Neural cell (in vitro differentiated cells): Measurements from ENCODE around the gene COPS8. TPM values are rescaled to one million over a fixed set of nuclear protein-coding genes. Genes with fewer than 3 reads are reported as not detected.

ENCODE experiments used
- H2AFZ ChIP-seq: fragments of 200-600, 300-800 bp; sonication (generic), shearing (Covaris generic); 2 replicates; pipeline ENCODE4 v1.6.0; 2014; ENCODE audit warnings: low read depth, mild to moderate bottlenecking, antibody characterized with exemption, low read length, moderate library complexity
- H3F3A ChIP-seq: fragments of 200-600 bp; shearing (Covaris generic); 2 replicates; pipeline ENCODE4 v1.6.1; 2016; ENCODE audit warnings: mild to moderate bottlenecking, moderate library complexity, mixed read lengths, antibody characterized with exemption, low read length; ENCODE audit not compliant: insufficient read depth, poor library complexity, severe bottlenecking
- H3K27ac ChIP-seq: fragments of 200-600, 300-800 bp; sonication (generic), shearing (Covaris generic); 2 replicates; pipeline ENCODE4 v1.5.1; 2014; ENCODE audit warnings: mild to moderate bottlenecking, low read length, moderate library complexity
- H3K27me3 ChIP-seq: fragments of 300-800, 200-600 bp; sonication (generic), shearing (Covaris generic); 2 replicates; pipeline ENCODE4 v1.6.0; 2014; ENCODE audit warnings: mild to moderate bottlenecking, low read depth, low read length, moderate library complexity; ENCODE audit not compliant: insufficient read depth
- H3K36me3 ChIP-seq: fragments of 300-800, 200-600 bp; sonication (generic), shearing (Covaris generic); 2 replicates; pipeline ENCODE4 v1.5.1; 2014; ENCODE audit warnings: mild to moderate bottlenecking, antibody characterized with exemption, low read length, moderate library complexity; ENCODE audit not compliant: insufficient read depth
- H3K4me2 ChIP-seq: fragments of 300-800, 200-600 bp; sonication (generic), shearing (Covaris generic); 2 replicates; pipeline ENCODE4 v1.6.0; 2014; ENCODE audit warnings: mild to moderate bottlenecking, low read length
- H3K4me3 ChIP-seq: fragments of 300-800, 200-600 bp; sonication (generic), shearing (Covaris generic); 2 replicates; pipeline ENCODE4 v1.5.1; 2014; ENCODE audit warnings: mild to moderate bottlenecking, low read length, moderate library complexity
- H3K79me2 ChIP-seq: fragments of 200-600 bp; shearing (Covaris generic); replicated peaks from 2 replicates; pipeline ENCODE4 v1.6.0; 2014; ENCODE audit warnings: mild to moderate bottlenecking, low read length, moderate library complexity; ENCODE audit not compliant: insufficient read depth
- H3K9ac ChIP-seq: fragments of 300-800, 200-600 bp; sonication (generic), shearing (Covaris generic); 2 replicates; pipeline ENCODE4 v1.6.1; 2016; ENCODE audit warnings: mild to moderate bottlenecking, low read length, mixed read lengths
- H3K9me2 ChIP-seq: fragments of 200-600 bp; shearing (Covaris generic); 2 replicates; pipeline ENCODE4 v1.6.1; 2016; ENCODE audit warnings: mild to moderate bottlenecking, low read length, mixed read lengths; ENCODE audit not compliant: insufficient read depth
- H3K9me3 ChIP-seq: fragments of 200-600, 300-800 bp; sonication (generic), shearing (Covaris generic); 2 replicates; pipeline ENCODE4 v1.6.1; 2016; ENCODE audit warnings: mild to moderate bottlenecking, mixed run types, low read length, moderate library complexity, mixed read lengths
- H4K20me1 ChIP-seq: fragments of 200-600 bp; shearing (Covaris generic); 2 replicates; pipeline ENCODE4 v1.6.1; 2016; ENCODE audit warnings: mild to moderate bottlenecking, mixed run types; ENCODE audit not compliant: insufficient read depth
- CTCF ChIP-seq: fragments of 450-650 bp; IDR thresholded peaks from 2 replicates; pipeline ENCODE4 v1.5.1; 2014; ENCODE audit warnings: antibody characterized with exemption, mild to moderate bottlenecking, moderate library complexity; ENCODE audit not compliant: poor library complexity, severe bottlenecking
- EP300 ChIP-seq: fragments of 450-650 bp; conservative IDR thresholded peaks from 2 replicates; pipeline ENCODE4 v1.6.1; 2014; ENCODE audit warnings: antibody characterized with exemption, mild to moderate bottlenecking, moderate library complexity; ENCODE audit not compliant: poor library complexity, severe bottlenecking
- EZH2 ChIP-seq: fragments of 200-600, 300-800 bp; shearing (Covaris generic), sonication (generic); IDR thresholded peaks from 2 replicates; pipeline ENCODE4 v1.6.1; 2014; ENCODE audit warnings: antibody characterized with exemption, low read length, borderline replicate concordance, mild to moderate bottlenecking; ENCODE audit not compliant: insufficient read depth, poor library complexity, severe bottlenecking
- MXI1 ChIP-seq: fragments of 450-650 bp; conservative IDR thresholded peaks from 2 replicates; pipeline ENCODE4 v1.6.1; 2014; ENCODE audit warnings: antibody characterized with exemption, mild to moderate bottlenecking; ENCODE audit not compliant: poor library complexity, severe bottlenecking
- POLR2AphosphoS5 ChIP-seq: IDR thresholded peaks from 2 replicates; pipeline ENCODE4 v1.6.1; 2012
- RAD21 ChIP-seq: fragments of 450-650 bp; conservative IDR thresholded peaks from 2 replicates; pipeline ENCODE4 v1.6.1; 2014; ENCODE audit warnings: antibody characterized with exemption, mild to moderate bottlenecking, moderate library complexity
- REST ChIP-seq: IDR thresholded peaks from 2 replicates; pipeline ENCODE4 v1.6.1; 2012; ENCODE audit warnings: borderline replicate concordance
- SMC3 ChIP-seq: fragments of 450-650 bp; conservative IDR thresholded peaks from 2 replicates; pipeline ENCODE4 v1.6.1; 2014; ENCODE audit warnings: antibody characterized with exemption, mild to moderate bottlenecking, moderate library complexity; ENCODE audit not compliant: poor library complexity
- TAF1 ChIP-seq: IDR thresholded peaks from 2 replicates; pipeline ENCODE4 v1.6.1; 2012; ENCODE audit warnings: low read depth
- polyA plus RNA-seq: library from polyadenylated mRNA; depleted of rRNA; stranded (reverse); fragments of >200 nt; gene quantifications from 2 replicates; pipeline ENCODE4 v1.2.3, GENCODE V29; 2014

COPS8 gene
- polyA plus RNA-seq, 1 donor from 2014 or later, result 269 TPM

GRCh38 chr2:237116431-237116830 is 30.7 kb downstream of the COPS8 start:
- Histone ChIP-seq H3K27ac (no peak overlapping the region), H3K4me2 (no peak overlapping the region), H3K4me3 (no peak overlapping the region), H2AFZ (no peak overlapping the region), H3K27me3 (no peaks in the 10 kb centered on the region), H3K9me3 (no peaks in the 10 kb centered on the region), H3K9me2 (no peaks in the 10 kb centered on the region), H3K79me2 (no peaks in the 10 kb centered on the region), H3F3A (no peaks in the 10 kb centered on the region), H3K9ac (no peak overlapping the region), H4K20me1 (no peaks in the 10 kb centered on the region), H3K36me3 (no peaks in the 10 kb centered on the region)
- no peak for TF ChIP-seq POLR2AphosphoS5
- TF ChIP-seq EZH2, result no peak
- no peak for TF ChIP-seq SMC3
- no peak for TF ChIP-seq MXI1

- Histone ChIP-seq H3K27me3 (no peaks in the 10 kb centered on the region), H3K79me2 (no peaks in the 10 kb centered on the region), H3K9ac (no peak overlapping the region), H3K27ac (no peak overlapping the region), H3F3A (no peaks in the 10 kb centered on the region), H3K9me2 (no peaks in the 10 kb centered on the region), H4K20me1 (no peaks in the 10 kb centered on the region), H3K4me2 (no peak overlapping the region), H2AFZ (no peak overlapping the region), H3K36me3 (no peaks in the 10 kb centered on the region), H3K4me3 (no peak overlapping the region), H3K9me3 (no peaks in the 10 kb centered on the region)
- no peak for TF ChIP-seq TAF1
- TF ChIP-seq SMC3, result no peak
- TF ChIP-seq EP300, result no peak
- no peak for TF ChIP-seq MXI1
- no peak for TF ChIP-seq CTCF
- TF ChIP-seq EZH2, result no peak
- no peak for TF ChIP-seq RAD21
- no peak for TF ChIP-seq REST
- TF ChIP-seq POLR2AphosphoS5, result no peak
Observed at GRCh38 chr2:237118025-237118424, 32.3 kb downstream of the COPS8 start.
